Neural cell (in vitro differentiated cells): ENCODE results near the gene BNC2. TPM values are rescaled to one million over a fixed set of nuclear protein-coding genes. Genes with fewer than 3 reads are reported as not detected.

Source experiments
- H2AFZ ChIP-seq: fragments of 200-600, 300-800 bp; sonication (generic), shearing (Covaris generic); 2 replicates; pipeline ENCODE4 v1.6.0; 2014; ENCODE audit warnings: low read depth, mild to moderate bottlenecking, antibody characterized with exemption, low read length, moderate library complexity
- H3F3A ChIP-seq: fragments of 200-600 bp; shearing (Covaris generic); 2 replicates; pipeline ENCODE4 v1.6.1; 2016; ENCODE audit warnings: mild to moderate bottlenecking, moderate library complexity, mixed read lengths, antibody characterized with exemption, low read length; ENCODE audit not compliant: insufficient read depth, poor library complexity, severe bottlenecking
- H3K27ac ChIP-seq: fragments of 200-600, 300-800 bp; sonication (generic), shearing (Covaris generic); 2 replicates; pipeline ENCODE4 v1.5.1; 2014; ENCODE audit warnings: mild to moderate bottlenecking, low read length, moderate library complexity
- H3K27me3 ChIP-seq: fragments of 300-800, 200-600 bp; sonication (generic), shearing (Covaris generic); 2 replicates; pipeline ENCODE4 v1.6.0; 2014; ENCODE audit warnings: mild to moderate bottlenecking, low read depth, low read length, moderate library complexity; ENCODE audit not compliant: insufficient read depth
- H3K36me3 ChIP-seq: fragments of 300-800, 200-600 bp; sonication (generic), shearing (Covaris generic); 2 replicates; pipeline ENCODE4 v1.5.1; 2014; ENCODE audit warnings: mild to moderate bottlenecking, antibody characterized with exemption, low read length, moderate library complexity; ENCODE audit not compliant: insufficient read depth
- H3K4me2 ChIP-seq: fragments of 300-800, 200-600 bp; sonication (generic), shearing (Covaris generic); 2 replicates; pipeline ENCODE4 v1.6.0; 2014; ENCODE audit warnings: mild to moderate bottlenecking, low read length
- H3K4me3 ChIP-seq: fragments of 300-800, 200-600 bp; sonication (generic), shearing (Covaris generic); 2 replicates; pipeline ENCODE4 v1.5.1; 2014; ENCODE audit warnings: mild to moderate bottlenecking, low read length, moderate library complexity
- H3K79me2 ChIP-seq: fragments of 200-600 bp; shearing (Covaris generic); replicated peaks from 2 replicates; pipeline ENCODE4 v1.6.0; 2014; ENCODE audit warnings: mild to moderate bottlenecking, low read length, moderate library complexity; ENCODE audit not compliant: insufficient read depth
- H3K9ac ChIP-seq: fragments of 300-800, 200-600 bp; sonication (generic), shearing (Covaris generic); 2 replicates; pipeline ENCODE4 v1.6.1; 2016; ENCODE audit warnings: mild to moderate bottlenecking, low read length, mixed read lengths
- H3K9me2 ChIP-seq: fragments of 200-600 bp; shearing (Covaris generic); 2 replicates; pipeline ENCODE4 v1.6.1; 2016; ENCODE audit warnings: mild to moderate bottlenecking, low read length, mixed read lengths; ENCODE audit not compliant: insufficient read depth
- H3K9me3 ChIP-seq: fragments of 200-600, 300-800 bp; sonication (generic), shearing (Covaris generic); 2 replicates; pipeline ENCODE4 v1.6.1; 2016; ENCODE audit warnings: mild to moderate bottlenecking, mixed run types, low read length, moderate library complexity, mixed read lengths
- H4K20me1 ChIP-seq: fragments of 200-600 bp; shearing (Covaris generic); 2 replicates; pipeline ENCODE4 v1.6.1; 2016; ENCODE audit warnings: mild to moderate bottlenecking, mixed run types; ENCODE audit not compliant: insufficient read depth
- CTCF ChIP-seq: fragments of 450-650 bp; IDR thresholded peaks from 2 replicates; pipeline ENCODE4 v1.5.1; 2014; ENCODE audit warnings: antibody characterized with exemption, mild to moderate bottlenecking, moderate library complexity; ENCODE audit not compliant: poor library complexity, severe bottlenecking
- EP300 ChIP-seq: fragments of 450-650 bp; conservative IDR thresholded peaks from 2 replicates; pipeline ENCODE4 v1.6.1; 2014; ENCODE audit warnings: antibody characterized with exemption, mild to moderate bottlenecking, moderate library complexity; ENCODE audit not compliant: poor library complexity, severe bottlenecking
- EZH2 ChIP-seq: fragments of 200-600, 300-800 bp; shearing (Covaris generic), sonication (generic); IDR thresholded peaks from 2 replicates; pipeline ENCODE4 v1.6.1; 2014; ENCODE audit warnings: antibody characterized with exemption, low read length, borderline replicate concordance, mild to moderate bottlenecking; ENCODE audit not compliant: insufficient read depth, poor library complexity, severe bottlenecking
- MXI1 ChIP-seq: fragments of 450-650 bp; conservative IDR thresholded peaks from 2 replicates; pipeline ENCODE4 v1.6.1; 2014; ENCODE audit warnings: antibody characterized with exemption, mild to moderate bottlenecking; ENCODE audit not compliant: poor library complexity, severe bottlenecking
- POLR2AphosphoS5 ChIP-seq: IDR thresholded peaks from 2 replicates; pipeline ENCODE4 v1.6.1; 2012
- RAD21 ChIP-seq: fragments of 450-650 bp; conservative IDR thresholded peaks from 2 replicates; pipeline ENCODE4 v1.6.1; 2014; ENCODE audit warnings: antibody characterized with exemption, mild to moderate bottlenecking, moderate library complexity
- REST ChIP-seq: IDR thresholded peaks from 2 replicates; pipeline ENCODE4 v1.6.1; 2012; ENCODE audit warnings: borderline replicate concordance
- SMC3 ChIP-seq: fragments of 450-650 bp; conservative IDR thresholded peaks from 2 replicates; pipeline ENCODE4 v1.6.1; 2014; ENCODE audit warnings: antibody characterized with exemption, mild to moderate bottlenecking, moderate library complexity; ENCODE audit not compliant: poor library complexity
- TAF1 ChIP-seq: IDR thresholded peaks from 2 replicates; pipeline ENCODE4 v1.6.1; 2012; ENCODE audit warnings: low read depth
- polyA plus RNA-seq: library from polyadenylated mRNA; depleted of rRNA; stranded (reverse); fragments of >200 nt; gene quantifications from 2 replicates; pipeline ENCODE4 v1.2.3, GENCODE V29; 2014

The BNC2 gene
- polyA plus RNA-seq, 1 donor from 2014 or later: 1.3 TPM

GRCh38 chr9:16461137-16461840 lies 409.2 kb downstream of the BNC2 start:
- Histone ChIP-seq H3K27ac (no peak overlapping the region), H3K27me3 (no peaks in the 10 kb centered on the region), H2AFZ (no peak overlapping the region), H3K79me2 (no peaks in the 10 kb centered on the region), H3F3A (no peaks in the 10 kb centered on the region), H3K36me3 (no peaks in the 10 kb centered on the region), H3K9me2 (no peaks in the 10 kb centered on the region), H4K20me1 (no peaks in the 10 kb centered on the region), H3K9ac (no peak overlapping the region), H3K4me2 (no peak overlapping the region), H3K9me3 (no peaks in the 10 kb centered on the region), H3K4me3 (no peak overlapping the region)
- TF ChIP-seq EZH2 (no peak), CTCF (no peak), MXI1 (no peak), POLR2AphosphoS5 (no peak), SMC3 (no peak), RAD21 (no peak), EP300 (no peak), TAF1 (no peak), REST (no peak)

GRCh38 chr9:16460696-16461095 lies 409.8 kb downstream of the BNC2 start:
- Histone ChIP-seq H3K9ac (no peak overlapping the region), H4K20me1 (no peaks in the 10 kb centered on the region), H3K9me3 (no peaks in the 10 kb centered on the region), H3K36me3 (no peaks in the 10 kb centered on the region), H3K4me3 (no peak overlapping the region), H2AFZ (no peak overlapping the region), H3K79me2 (no peaks in the 10 kb centered on the region), H3K4me2 (no peak overlapping the region), H3K27me3 (no peaks in the 10 kb centered on the region), H3F3A (no peaks in the 10 kb centered on the region), H3K9me2 (no peaks in the 10 kb centered on the region), H3K27ac (no peak overlapping the region)
- TF ChIP-seq TAF1: no peak
- TF ChIP-seq EP300: no peak
- TF ChIP-seq EZH2: no peak
- no peak for TF ChIP-seq MXI1
- TF ChIP-seq SMC3: no peak
- TF ChIP-seq RAD21: no peak
- TF ChIP-seq POLR2AphosphoS5: no peak
- TF ChIP-seq CTCF: no peak
- TF ChIP-seq REST: no peak
